Erythroblast (primary cell): ENCODE data around the gene MIXL1.
"Not testable (repeated sequence)": the region's sequence is repeated elsewhere in the genome, so short reads cannot be mapped to it uniquely, and the experiment has no call there.

Experiments
- DNase-seq, 2 experiments: peaks; one replicate each; lab custom pipeline; 2025; lab: John Stamatoyannopoulos, UW
- GATA1 ChIP-seq: IDR thresholded peaks from 2 replicates; pipeline ENCODE4 v1.6.1; 2011; ENCODE audit warnings: low read depth, mild to moderate bottlenecking, control low read depth, low read length, moderate library complexity
- POLR2A ChIP-seq: IDR thresholded peaks from 2 replicates; pipeline ENCODE4 v1.6.1; 2011; ENCODE audit warnings: mild to moderate bottlenecking, low read length

MIXL1 gene

DNA sequence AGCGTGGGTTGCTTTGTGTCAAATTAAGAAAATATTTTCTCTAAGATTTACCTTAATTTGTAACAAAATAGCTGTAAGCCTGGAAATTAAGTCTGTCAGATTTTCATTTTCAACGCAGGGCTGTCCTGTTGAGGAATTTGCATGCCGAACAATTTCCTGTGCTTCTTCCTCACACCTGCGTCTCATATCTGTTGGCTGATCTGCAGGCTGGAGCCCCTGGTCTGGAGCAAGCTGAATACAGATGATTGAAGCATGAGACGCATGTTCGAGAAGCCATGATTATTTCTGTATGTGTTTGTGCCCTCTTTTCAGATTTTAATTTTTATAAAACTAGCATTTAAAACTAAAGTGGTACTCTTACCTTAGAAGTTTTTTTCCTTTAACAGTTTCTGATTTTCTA, 9.8 kb downstream of the MIXL1 start:
- TF ChIP-seq GATA1 (no peak), POLR2A (no peak)
- no peak for DNase-seq

GRCh38 chr1:226233806-226234205, 10.3 kb downstream of the MIXL1 start:
- TF ChIP-seq GATA1 = no peak
- TF ChIP-seq POLR2A = no peak
- no peak for DNase-seq

DNA sequence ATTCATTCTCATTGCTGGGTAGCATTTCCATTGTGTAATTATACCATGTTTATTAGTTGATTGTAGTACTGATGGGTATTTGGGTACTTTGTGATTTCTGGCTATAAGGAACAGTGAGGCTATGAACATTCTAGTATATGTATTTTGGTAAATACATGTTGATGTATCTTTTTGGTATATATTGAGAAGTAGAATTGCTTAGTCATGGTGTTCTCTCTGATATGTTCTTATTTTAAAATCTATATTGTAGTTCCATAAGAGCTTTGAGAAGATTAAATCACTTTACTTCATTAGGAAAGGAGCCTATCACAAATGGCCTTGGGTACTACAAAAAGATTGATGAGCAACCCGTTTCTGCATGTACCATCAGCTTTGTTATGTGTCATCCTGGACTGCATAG, 13.4 kb downstream of the MIXL1 start:
- TF ChIP-seq POLR2A = no peak
- TF ChIP-seq GATA1 = no peak
- no peak for DNase-seq

DNA sequence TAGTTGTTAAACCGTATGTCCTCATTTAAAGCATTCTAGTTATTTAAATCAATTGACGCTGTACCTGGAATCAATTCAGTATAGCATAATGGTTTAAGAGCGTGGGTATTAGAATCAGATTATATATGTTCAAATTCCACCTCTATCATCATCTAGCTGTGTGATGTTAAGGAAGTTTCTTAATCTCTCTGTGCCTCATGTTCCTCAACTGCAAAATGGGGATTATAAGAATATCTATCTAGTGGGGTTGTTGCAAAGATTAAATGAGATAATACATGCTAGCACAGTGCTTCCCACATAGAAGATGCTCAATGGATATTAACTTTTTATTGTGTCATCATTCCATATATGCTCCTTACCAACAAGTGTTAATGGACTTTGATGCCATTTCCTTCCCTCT, 16.0 kb downstream of the MIXL1 start:
- no peak for DNase-seq
- no peak for TF ChIP-seq GATA1
- TF ChIP-seq POLR2A = no peak

- no peak for DNase-seq
- TF ChIP-seq GATA1 = no peak
- no peak for TF ChIP-seq POLR2A
Measured at GRCh38 chr1:226248091-226248490, 24.6 kb downstream of the MIXL1 start.

DNA sequence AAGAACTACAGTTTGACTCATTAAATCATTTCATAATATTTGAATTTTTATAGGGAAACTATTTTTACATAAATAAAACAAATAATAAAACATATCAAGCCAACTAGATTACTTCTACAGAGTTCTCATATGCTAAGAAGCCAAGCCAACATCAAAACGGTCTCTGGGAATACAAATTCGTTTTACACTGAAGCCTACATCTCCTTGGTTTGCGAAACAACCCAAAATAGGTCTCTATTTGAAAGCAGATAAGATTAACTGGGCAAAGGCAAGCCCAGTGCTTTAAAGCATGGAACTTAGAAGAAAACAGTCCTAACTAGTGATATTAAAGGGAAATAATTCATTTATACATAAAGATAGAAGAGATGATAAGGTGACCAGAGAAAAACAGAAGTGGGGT, 25.3 kb downstream of the MIXL1 start:
- TF ChIP-seq GATA1 (no peak), POLR2A (no peak)
- DNase-seq = no peak

- TF ChIP-seq POLR2A (no peak), GATA1 (no peak)
- DNase-seq = no peak
Measured at GRCh38 chr1:226250511-226250910, 27.0 kb downstream of the MIXL1 start.

GRCh38 chr1:226252841-226253240, 29.4 kb downstream of the MIXL1 start:
- not testable (repeated sequence) for DNase-seq

GRCh38 chr1:226253933-226254332, 30.5 kb downstream of the MIXL1 start:
- no peak for DNase-seq
- TF ChIP-seq GATA1 (no peak), POLR2A (no peak)

DNA sequence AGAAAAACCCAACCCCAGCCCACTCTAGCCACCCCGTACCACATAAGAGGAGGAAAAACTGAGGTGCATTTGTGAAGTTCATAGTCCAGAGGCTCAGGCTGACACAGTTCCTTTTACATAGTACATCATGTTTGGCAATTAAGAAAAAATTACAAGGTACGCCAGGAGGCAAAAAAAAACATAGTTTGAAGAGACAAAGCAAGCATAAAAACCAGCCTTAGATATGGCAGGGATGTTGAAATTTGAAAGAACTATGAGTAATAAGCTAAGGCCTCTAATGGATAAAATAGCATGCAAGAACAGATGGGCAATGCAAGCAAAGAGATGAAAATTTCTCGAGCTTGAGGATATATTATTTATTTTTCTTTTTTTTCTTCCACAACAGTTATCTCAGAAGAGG, 31.9 kb downstream of the MIXL1 start:
- DNase-seq = no peak

GRCh38 chr1:226261818-226262217, 38.4 kb downstream of the MIXL1 start:
- TF ChIP-seq GATA1 = no peak
- no peak for TF ChIP-seq POLR2A

More for the DNA sequence above, 31.9 kb downstream of the MIXL1 start:
- no peak for TF ChIP-seq POLR2A
- TF ChIP-seq GATA1 = no peak

GRCh38 chr1:226268421-226269124, 45.1 kb downstream of the MIXL1 start:
- TF ChIP-seq POLR2A (no peak), GATA1 (no peak)
- no peak for DNase-seq

More at GRCh38 chr1:226261818-226262217, 38.4 kb downstream of the MIXL1 start:
- DNase-seq = no peak

- not testable (repeated sequence) for DNase-seq
Measured at GRCh38 chr1:226272233-226272902, 48.9 kb downstream of the MIXL1 start.

DNA sequence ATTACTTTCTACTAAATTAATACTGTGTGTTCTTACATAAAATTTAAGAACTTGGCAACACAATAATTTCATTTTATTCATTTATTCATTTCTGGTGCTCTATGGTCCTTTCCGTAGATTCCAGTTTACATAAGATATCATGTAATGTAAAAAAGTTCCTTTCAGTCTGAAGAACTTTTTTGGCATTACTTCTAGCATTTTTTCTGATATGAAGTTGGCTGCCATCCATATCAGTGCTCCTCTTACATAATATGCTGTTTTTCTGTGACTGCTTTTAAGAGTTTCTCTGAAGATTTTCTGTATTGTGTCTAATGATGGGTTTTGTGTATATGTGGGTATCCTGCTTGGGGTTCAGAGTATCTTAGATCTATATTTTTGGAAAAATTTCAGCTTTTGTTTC, 50.7 kb downstream of the MIXL1 start:
- TF ChIP-seq POLR2A (no peak), GATA1 (no peak)
- peak; percentile 44 to 70 for DNase-seq
